Activated CD8-positive, alpha-beta memory T cell treated with anti-CD3 and anti-CD28 coated beads for 24 hours (primary cell): ENCODE measurements around the gene TOR1AIP1.
"Not testable (repeated sequence)": the region's sequence is repeated elsewhere in the genome, so short reads cannot be mapped to it uniquely, and the experiment has no call there.

Source experiments
- DNase-seq: peaks from one replicate; pipeline ENCODE4 v3.0.0-alpha.2; 2020

The TOR1AIP1 gene

DNA sequence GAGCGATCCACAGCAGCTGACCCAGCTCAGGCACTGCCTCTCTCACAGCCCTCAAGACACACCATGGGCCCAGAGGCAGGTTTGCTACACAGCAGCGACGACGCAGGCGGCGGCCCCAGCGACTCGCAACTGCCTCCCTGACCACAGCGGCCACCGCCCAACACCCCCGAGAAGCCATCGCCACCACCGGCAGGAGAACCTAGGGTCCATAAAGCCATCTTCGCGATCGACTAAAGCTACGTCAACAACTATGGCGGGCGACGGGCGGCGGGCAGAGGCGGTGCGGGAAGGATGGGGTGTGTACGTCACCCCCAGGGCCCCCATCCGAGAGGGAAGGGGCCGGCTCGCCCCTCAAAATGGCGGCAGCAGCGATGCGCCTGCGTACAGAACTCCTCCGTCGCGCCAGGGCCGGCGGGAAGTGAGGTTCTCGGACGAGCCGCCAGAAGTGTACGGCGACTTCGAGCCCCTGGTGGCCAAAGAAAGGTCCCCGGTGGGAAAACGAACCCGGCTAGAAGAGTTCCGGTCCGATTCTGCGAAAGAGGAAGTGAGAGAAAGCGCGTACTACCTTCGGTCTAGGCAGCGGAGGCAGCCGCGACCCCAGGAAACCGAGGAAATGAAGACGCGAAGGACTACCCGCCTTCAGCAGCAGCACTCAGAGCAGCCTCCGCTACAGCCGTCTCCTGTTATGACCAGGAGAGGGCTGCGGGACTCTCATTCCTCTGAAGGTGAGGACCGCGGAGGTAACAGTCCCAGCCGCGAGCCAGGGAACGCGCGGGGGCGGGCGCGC is at the start of gene TOR1AIP1:
Gene TOR1AIP1 (plus strand): TSS at position 33 of the 787 bp plus-strand sequence. CDS start 218 bp downstream, at position 251.
- peak; percentile 96 for DNase-seq

DNA sequence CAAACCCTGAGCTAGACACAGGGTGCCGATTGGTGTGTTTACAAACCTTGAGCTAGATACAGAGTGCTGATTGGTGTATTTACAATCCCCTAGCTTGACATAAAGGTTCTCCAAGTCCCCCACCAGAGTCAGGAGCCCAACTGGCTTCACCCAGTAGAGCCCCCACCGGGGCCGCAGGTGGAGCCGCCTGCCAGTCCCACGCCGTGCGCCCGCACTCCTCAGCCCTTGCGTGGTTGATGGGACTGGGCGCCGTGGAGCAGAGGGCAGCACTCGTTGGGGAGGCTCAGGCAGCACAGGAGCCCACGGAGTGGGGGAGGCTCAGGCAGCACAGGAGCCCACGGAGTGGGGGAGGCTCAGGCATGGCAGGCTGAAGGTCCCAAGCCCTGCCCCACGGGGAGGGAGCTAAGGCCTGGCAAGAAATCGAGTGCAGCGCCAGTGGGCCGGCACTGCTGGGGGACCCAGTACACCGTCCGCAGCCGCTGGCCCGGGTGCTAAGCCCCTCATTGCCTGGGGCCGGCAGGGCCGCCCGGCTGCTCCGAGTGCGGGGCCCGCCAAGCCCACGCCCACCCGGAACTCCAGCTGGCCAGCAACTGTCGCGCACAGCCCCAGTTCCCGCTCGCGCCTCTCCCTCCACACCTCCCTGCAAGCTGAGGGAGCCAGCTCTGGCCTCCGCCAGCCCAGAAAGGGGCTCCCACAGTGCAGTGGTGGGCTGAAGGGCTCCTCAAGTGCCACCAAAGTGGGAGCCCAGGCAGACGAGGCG is 45.2 kb upstream of the TOR1AIP1 start:
- not testable (repeated sequence) for DNase-seq

DNA sequence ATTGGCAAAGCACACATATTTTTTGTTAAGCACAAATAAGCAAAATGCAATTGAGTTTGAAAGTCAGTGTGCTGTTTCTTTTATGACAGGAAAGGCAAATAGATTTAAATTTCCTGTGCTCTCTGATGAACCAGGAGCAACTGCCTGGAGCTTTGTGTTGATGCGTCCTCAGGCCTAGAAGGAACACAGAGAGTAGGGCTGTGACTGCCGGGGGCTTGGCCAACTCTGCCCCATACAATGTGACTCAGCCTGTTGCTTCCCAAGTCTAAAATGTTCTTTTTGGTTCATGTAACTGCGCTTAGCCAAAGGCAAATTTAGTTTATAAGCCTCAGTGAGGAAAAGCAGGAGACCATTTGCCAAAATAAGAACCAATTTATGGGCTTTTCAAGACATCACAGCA is 42.0 kb upstream of the TOR1AIP1 start:
- DNase-seq: no peak

DNA sequence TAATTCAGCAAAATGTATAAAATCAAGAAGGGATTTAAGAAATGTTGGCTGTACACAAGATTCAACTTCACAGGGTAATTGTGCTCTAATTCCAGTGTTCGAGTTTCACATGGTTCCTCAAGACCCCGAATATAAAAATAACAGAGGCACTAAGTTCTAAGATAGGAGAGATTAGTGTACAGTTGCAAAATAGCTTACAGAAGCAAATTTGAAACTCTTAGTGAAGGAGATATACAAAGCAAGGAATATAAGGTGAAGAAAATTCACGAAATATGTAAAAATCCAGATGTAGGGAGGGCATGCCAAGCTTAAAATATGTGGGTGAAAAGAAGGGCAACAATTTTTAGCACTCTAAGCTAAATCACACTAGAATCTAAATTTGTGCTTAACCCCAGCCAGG is 33.9 kb upstream of the TOR1AIP1 start:
- DNase-seq: no peak

- DNase-seq: no peak
Observed at GRCh38 chr1:179853102-179853501, 29.0 kb upstream of the TOR1AIP1 start.

GRCh38 chr1:179855831-179856230 is 26.3 kb upstream of the TOR1AIP1 start:
- DNase-seq: not testable (repeated sequence)

- DNase-seq: no peak
Observed at GRCh38 chr1:179856296-179856695, 25.8 kb upstream of the TOR1AIP1 start.

- no peak for DNase-seq
Observed at GRCh38 chr1:179857009-179857408, 25.1 kb upstream of the TOR1AIP1 start.

DNA sequence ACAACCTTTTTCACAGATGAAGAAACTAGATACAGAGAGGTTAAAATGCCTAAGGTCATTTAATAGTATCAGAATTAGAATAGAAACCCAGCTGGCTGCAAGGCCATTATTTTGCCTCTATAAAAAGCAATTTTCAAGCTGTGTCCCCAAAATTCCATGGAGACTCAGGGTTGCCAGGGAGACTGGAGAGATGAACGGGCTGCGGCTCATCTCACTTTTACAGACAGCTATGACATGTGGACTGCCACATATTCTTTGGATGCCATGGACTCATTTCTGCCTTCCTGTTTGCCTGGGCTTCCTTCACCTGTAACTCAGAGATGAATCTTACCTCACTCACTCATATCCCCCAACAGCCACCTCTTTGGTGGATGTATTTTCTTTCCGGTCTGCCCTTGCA is 21.4 kb upstream of the TOR1AIP1 start:
- DNase-seq: no peak

DNA sequence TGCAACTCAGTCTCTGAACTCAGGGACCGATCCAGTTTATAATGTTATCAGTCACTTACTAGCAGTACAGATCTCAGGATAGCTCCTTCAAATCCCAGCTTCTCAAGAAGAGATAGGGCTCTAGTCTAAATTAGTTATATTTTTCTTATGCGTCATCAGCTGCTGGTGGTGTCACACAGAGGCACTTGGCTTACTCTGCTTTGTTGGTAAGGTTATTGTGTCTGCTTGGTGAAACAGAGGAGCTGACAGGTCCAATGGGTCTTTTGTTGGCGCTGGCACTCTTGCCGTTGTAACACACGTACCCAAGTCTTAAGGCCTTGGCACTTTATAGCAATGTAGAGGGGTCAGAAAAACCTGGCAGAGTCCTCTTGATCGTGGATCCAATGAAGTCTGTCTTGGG is 16.7 kb upstream of the TOR1AIP1 start:
- DNase-seq: no peak

GRCh38 chr1:179866616-179867015 is 15.5 kb upstream of the TOR1AIP1 start:
- no peak for DNase-seq

DNA sequence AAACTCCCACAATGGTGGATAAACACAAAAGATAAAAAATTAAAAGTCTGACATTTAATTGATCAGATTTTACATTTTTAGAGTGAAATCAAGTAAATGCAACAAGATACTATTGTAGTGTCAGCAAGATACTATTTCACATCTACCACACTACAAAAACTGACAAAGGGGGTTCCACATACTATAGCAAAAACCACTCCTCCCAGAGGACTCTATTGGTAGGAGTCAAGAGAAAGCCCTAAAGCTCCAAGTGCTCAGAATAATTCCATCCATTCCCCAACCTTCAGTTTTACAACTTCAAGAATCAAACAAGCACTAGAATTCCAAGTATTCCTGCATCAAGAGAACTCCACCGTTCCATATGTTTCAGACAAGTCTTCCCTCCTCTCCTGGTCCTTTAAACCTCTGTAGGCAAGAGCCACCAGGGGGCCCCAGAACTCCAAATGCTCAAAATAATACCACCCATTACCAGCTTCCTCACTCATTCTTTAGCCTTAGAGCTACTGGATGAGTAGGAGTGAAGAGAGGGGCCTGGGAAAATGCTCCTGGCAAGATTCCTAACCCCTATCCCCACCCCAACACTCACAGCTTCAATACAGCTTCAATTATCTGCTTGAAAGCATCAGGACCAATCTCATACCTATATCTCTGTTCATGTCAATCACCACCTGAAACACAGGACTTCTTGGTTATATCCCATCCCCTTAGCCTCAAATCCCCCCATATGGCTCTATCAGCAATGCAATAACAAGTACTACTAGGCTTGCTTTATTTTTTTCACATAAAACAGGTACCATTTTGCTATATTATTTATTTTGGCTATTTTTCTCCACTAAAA is 14.4 kb upstream of the TOR1AIP1 start:
- peak; percentile 68 for DNase-seq

GRCh38 chr1:179870870-179871269 is 11.2 kb upstream of the TOR1AIP1 start:
- no peak for DNase-seq

GRCh38 chr1:179871940-179872339 is 10.1 kb upstream of the TOR1AIP1 start:
- DNase-seq: no peak

GRCh38 chr1:179872558-179872957 is 9.5 kb upstream of the TOR1AIP1 start:
- DNase-seq: no peak

- no peak for DNase-seq
Observed at GRCh38 chr1:179873438-179873851, 8.6 kb upstream of the TOR1AIP1 start.

DNA sequence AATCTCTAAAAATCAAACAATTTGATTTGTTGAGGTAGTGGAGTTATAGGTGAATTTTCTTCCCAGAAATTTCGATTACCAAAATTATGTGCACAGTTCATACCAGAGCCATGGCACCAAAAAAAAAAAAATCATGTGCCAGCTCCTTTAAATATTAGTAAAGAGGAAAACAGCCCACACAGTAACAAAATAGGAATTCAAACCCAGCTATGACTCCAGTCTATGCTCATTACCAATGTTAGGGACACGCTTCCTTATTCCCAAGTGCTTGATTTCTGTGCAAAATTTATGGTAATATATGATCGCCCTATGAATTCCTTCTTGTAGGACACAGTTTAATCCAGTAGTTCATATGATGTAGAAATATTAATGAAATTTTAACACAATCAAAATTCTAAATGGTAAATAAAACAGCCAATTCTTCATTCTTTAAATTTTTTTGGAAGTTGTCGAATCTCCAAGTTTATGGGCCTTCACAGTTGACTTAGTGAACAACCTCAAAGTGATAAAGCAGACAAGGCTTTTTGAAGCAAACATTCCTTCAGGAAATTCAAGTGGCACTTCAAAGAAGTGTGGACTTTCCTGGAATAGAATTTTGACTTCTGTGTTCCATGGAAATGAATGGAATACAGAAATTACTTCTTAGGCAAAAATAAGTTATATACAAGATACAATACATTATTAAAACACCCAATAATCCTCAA is 6.3 kb upstream of the TOR1AIP1 start:
- DNase-seq: no peak

DNA sequence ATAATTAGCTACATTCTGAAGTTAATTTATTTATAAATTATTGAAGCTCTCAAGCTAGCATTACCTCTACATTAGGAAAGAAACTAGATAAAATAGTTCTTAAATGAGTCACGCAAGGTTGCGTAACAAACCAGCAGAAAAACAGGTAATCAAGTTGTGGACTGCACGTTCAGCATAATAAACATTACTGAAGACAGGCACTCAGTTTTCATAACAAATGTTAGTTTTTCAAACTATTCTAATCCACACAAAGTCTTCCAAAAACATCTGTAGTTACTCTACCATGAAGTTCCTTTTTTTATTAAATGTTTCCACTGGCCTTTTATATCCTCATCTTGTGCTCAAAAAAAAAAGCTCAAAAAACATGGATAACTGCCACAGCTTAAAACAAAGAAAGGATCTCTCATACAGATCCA is 5.8 kb upstream of the TOR1AIP1 start:
- DNase-seq: no peak

GRCh38 chr1:179877586-179878265 is 4.4 kb upstream of the TOR1AIP1 start, which contains the start of gene TOR1AIP2:
Gene TOR1AIP2, minus strand, starts transcription at chr1:179877803. Its CDS starts 25,138 bp downstream, at chr1:179852665.
- DNase-seq: peak; percentile 92

DNA sequence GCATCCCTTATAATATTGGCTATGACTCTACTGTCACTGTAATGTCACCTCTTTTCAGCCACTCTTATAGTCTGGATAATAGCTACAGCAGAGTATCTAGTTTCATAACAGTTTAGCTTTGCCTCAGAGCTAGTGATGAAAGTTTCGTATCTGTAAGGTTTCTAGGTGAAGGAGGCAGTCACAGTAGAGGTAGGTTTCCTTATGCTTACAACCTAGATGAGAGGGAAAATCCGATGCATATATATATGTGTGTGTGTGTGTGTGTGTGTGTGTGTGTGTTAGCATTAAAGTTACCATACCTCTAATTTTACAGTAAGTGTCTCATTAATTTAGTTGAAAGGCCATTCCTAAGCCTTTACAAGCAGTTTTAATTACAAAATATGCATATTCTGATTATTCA is 2.3 kb upstream of the TOR1AIP1 start:
- DNase-seq: no peak

- no peak for DNase-seq
Observed at GRCh38 chr1:179881642-179882252, 338 bp upstream of the TOR1AIP1 start.
